SK-N-SH (cell line): Measurements from ENCODE around the gene TRIM14. TPM values are rescaled to one million over a fixed set of nuclear protein-coding genes. Genes with fewer than 3 reads are reported as not detected.
"Not testable (repeated sequence)": the region's sequence is repeated elsewhere in the genome, so short reads cannot be mapped to it uniquely, and the experiment has no call there.

Experiments
- CTCF ChIA-PET: fragments of 300-600, 350-600 bp; formaldehyde crosslinking; extraction: SDS; loops from one replicate; lab custom pipeline; 2021; lab: Yijun Ruan, JAX
- POLR2A ChIA-PET: fragments of 350-600 bp; sonication (Branson Sonifier 250); formaldehyde crosslinking; extraction: SDS; loops from one replicate; lab custom pipeline; 2020; ENCODE audit warnings: antibody characterized with exemption, inconsistent platforms; lab: Yijun Ruan, JAX
- DNase-seq: peaks from one replicate; pipeline ENCODE4 v3.0.0; 2012
- H2AFZ ChIP-seq: fragments of 200-600 bp; sonication (generic); 2 replicates; pipeline ENCODE4 v1.8.1; 2016; ENCODE audit warnings: antibody characterized with exemption, mild to moderate bottlenecking, low read depth
- H3F3A ChIP-seq: fragments of 200-600 bp; sonication (generic); replicated peaks from 2 replicates; pipeline ENCODE3; 2016; ENCODE audit warnings: antibody characterized with exemption, mild to moderate bottlenecking; ENCODE audit not compliant: insufficient read depth
- H3K27ac ChIP-seq, 2 experiments: fragments of 200-500 bp in 1 of 2; fragments of 200-600 bp in 1 of 2; sonication (Bioruptor generic) in 1 of 2; sonication (generic), shearing (Covaris generic) in 1 of 2; 2 replicates each; pipeline versions ENCODE4 v1.5.1 to v1.6.1; 2014 to 2016; ENCODE audit warnings: low read depth in 2 of 2, inconsistent platforms in 1 of 2, low read length in 1 of 2, mild to moderate bottlenecking in 1 of 2, mixed read lengths in 1 of 2
- H3K27me3 ChIP-seq: fragments of 200-600 bp; sonication (generic), shearing (Covaris generic); 2 replicates; pipeline ENCODE4 v1.6.1; 2016; ENCODE audit warnings: mixed run types; ENCODE audit not compliant: insufficient read depth
- H3K36me3 ChIP-seq, 2 experiments: fragments of 200-500 bp in 1 of 2; fragments of 200-600 bp in 1 of 2; sonication (Bioruptor generic) in 1 of 2; sonication (generic) in 1 of 2; replicated peaks in 1 of 2; 2 replicates each; pipeline versions ENCODE3 to v1.5.1; 2014 to 2016; ENCODE audit warnings: low read length in 1 of 2, mild to moderate bottlenecking in 1 of 2; ENCODE audit not compliant: insufficient read depth in 2 of 2, control insufficient read depth in 1 of 2
- H3K4me1 ChIP-seq, 2 experiments: fragments of 200-500 bp in 1 of 2; fragments of 200-600 bp in 1 of 2; sonication (Bioruptor generic) in 1 of 2; sonication (generic), shearing (Covaris generic) in 1 of 2; 2 replicates each; pipeline versions ENCODE4 v1.5.1 to v1.6.1; 2014 to 2016; ENCODE audit warnings: low read depth in 1 of 2, low read length in 1 of 2, mixed run types in 1 of 2; ENCODE audit not compliant: insufficient read depth in 2 of 2, control insufficient read depth in 1 of 2
- H3K4me2 ChIP-seq: fragments of 200-600 bp; sonication (generic), shearing (Covaris generic); 2 replicates; pipeline ENCODE4 v1.6.1; 2017; ENCODE audit warnings: mixed run types
- H3K4me3 ChIP-seq, 2 experiments: fragments of 200-500 bp in 1 of 2; fragments of 200-600 bp in 1 of 2; sonication (Bioruptor generic) in 1 of 2; sonication (generic), shearing (Covaris generic) in 1 of 2; 2 replicates each; pipeline versions ENCODE4 v1.5.1 to v1.8.1; 2014 to 2016; ENCODE audit warnings: low read depth in 2 of 2, inconsistent platforms in 1 of 2, low read length in 1 of 2, mild to moderate bottlenecking in 1 of 2, mixed read lengths in 1 of 2, moderate library complexity in 1 of 2
- H3K79me2 ChIP-seq: fragments of 200-600 bp; sonication (generic); 2 replicates; pipeline ENCODE4 v1.8.1; 2017; ENCODE audit warnings: mild to moderate bottlenecking; ENCODE audit not compliant: insufficient read depth
- H3K9ac ChIP-seq: fragments of 200-600 bp; sonication (generic); 2 replicates; pipeline ENCODE4 v1.6.1; 2017; ENCODE audit warnings: mixed run types
- H3K9me2 ChIP-seq: fragments of 200-600 bp; sonication (generic); 2 replicates; pipeline ENCODE4 v1.6.1; 2017; ENCODE audit warnings: mixed run types
- H3K9me3 ChIP-seq: fragments of 200-600 bp; sonication (generic); 2 replicates; pipeline ENCODE4 v1.6.1; 2017; ENCODE audit warnings: mixed run types, mild to moderate bottlenecking, moderate library complexity
- H4K20me1 ChIP-seq: fragments of 200-600 bp; sonication (generic); 2 replicates; pipeline ENCODE4 v1.6.1; 2017; ENCODE audit warnings: mild to moderate bottlenecking, mixed run types; ENCODE audit not compliant: insufficient read depth
- MXI1 ChIP-seq: IDR thresholded peaks from 2 replicates; pipeline ENCODE4 v1.6.1; 2012; ENCODE audit warnings: mild to moderate bottlenecking, low read depth, low read length, improper control_type of control experiment
- NFIC ChIP-seq: IDR thresholded peaks from 2 replicates; pipeline ENCODE4 v1.4.0; 2012; ENCODE audit warnings: borderline replicate concordance
- POLR2AphosphoS5 ChIP-seq: IDR thresholded peaks from 2 replicates; pipeline ENCODE4 v1.6.1; 2012; ENCODE audit warnings: low read depth, low read length
- SIN3A ChIP-seq: IDR thresholded peaks from 2 replicates; pipeline ENCODE4 v1.6.1; 2012; ENCODE audit warnings: low read depth, mild to moderate bottlenecking, low read length, moderate library complexity, borderline replicate concordance
- SMC3 ChIP-seq: IDR thresholded peaks from 2 replicates; pipeline ENCODE4 v1.6.1; 2012; ENCODE audit warnings: low read depth, low read length, improper control_type of control experiment
- USF2 ChIP-seq: fragments of 150-350 bp; IDR thresholded peaks from 2 replicates; pipeline ENCODE4 v1.6.1; 2017; ENCODE audit warnings: antibody characterized with exemption, low read length, low read depth, borderline replicate concordance
- YY1 ChIP-seq: IDR thresholded peaks from 2 replicates; pipeline ENCODE4 v1.4.0; 2012; ENCODE audit warnings: low read depth, mild to moderate bottlenecking
- ZBTB33 ChIP-seq: IDR thresholded peaks from 2 replicates; pipeline ENCODE4 v1.4.0; 2012; ENCODE audit warnings: low read depth, borderline replicate concordance
- WGBS: methylation state at CpG from one replicate; pipeline ENCODE4 v1.1.6; 2017; ENCODE audit warnings: low lambda C conversion rate; 5-methylcytosine and 5-hydroxymethylcytosine counted together
- polyA plus RNA-seq, 3 experiments: library from polyadenylated mRNA; depleted of rRNA; stranded (reverse); fragments of >200 nt; gene quantifications; 2 replicates each; pipeline ENCODE4 v1.2.3, GENCODE V29; 2012

Gene TRIM14
- polyA plus RNA-seq, 1 of the 3 experiments (the other 2 are of a cell fraction), result 15.3 TPM

GRCh38 chr9:98130576-98131228 is 11.7 kb upstream of the TRIM14 start:
- no peaks in the 10 kb centered on the region for H4K20me1 ChIP-seq
- H3K27ac ChIP-seq, result no peak overlapping the region
- no peaks in the 10 kb centered on the region for H3K9me2 ChIP-seq
- H3K4me3 ChIP-seq, result no peak overlapping the region
- ChIA-PET CTCF (interaction anchor here (0.9 to 1.1 kb wide), 2 partner anchors 11 to 46 kb away, joined by 3 read pairs; partner anchors contain the start of gene TRIM14), POLR2A (no interaction called here)
- H3K9me3 ChIP-seq, result no peaks in the 10 kb centered on the region
- TF ChIP-seq ZBTB33, result no peak
- TF ChIP-seq POLR2AphosphoS5, result no peak
- TF ChIP-seq SMC3, result no peak
- no peak for TF ChIP-seq USF2
- no peak for TF ChIP-seq YY1
- no peak for TF ChIP-seq NFIC
- TF ChIP-seq SIN3A, result no peak
- no peak for TF ChIP-seq MXI1
- H3K4me2 ChIP-seq, result no peak overlapping the region
- H3K4me1 ChIP-seq, result no peaks in the 10 kb centered on the region
- H2AFZ ChIP-seq, result no peak overlapping the region
- H3F3A ChIP-seq, result no peaks in the 10 kb centered on the region
- WGBS, result 80% methylated on average over 7 of the region's 13 CpGs
- H3K36me3 ChIP-seq, result no peaks in the 10 kb centered on the region
- DNase-seq, result no peak
- no peaks in the 10 kb centered on the region for H3K27me3 ChIP-seq
- H3K9ac ChIP-seq, result no peak overlapping the region
- H3K79me2 ChIP-seq, result no peaks in the 10 kb centered on the region

GRCh38 chr9:98130060-98130459 is 11.0 kb upstream of the TRIM14 start:
- H3K27me3 ChIP-seq, H3K9me2 ChIP-seq, H3K4me1 ChIP-seq, POLR2A ChIA-PET, H3K9me3 ChIP-seq, H2AFZ ChIP-seq, H4K20me1 ChIP-seq, H3K4me3 ChIP-seq, H3K36me3 ChIP-seq, H3K79me2 ChIP-seq, H3K9ac ChIP-seq, H3K4me2 ChIP-seq, H3F3A ChIP-seq, DNase-seq, H3K27ac ChIP-seq: not testable (repeated sequence)
- CTCF ChIA-PET, result interaction anchor here (1.1 to 1.6 kb wide), 2 partner anchors 11 kb away, joined by 3 to 9 read pairs; partner anchors contain the start of gene TRIM14
- 83% methylated on average over 4 of the region's 4 CpGs for WGBS
